HG03095 (cell line): ENCODE results near the gene PSPN.

Experiments
- ATAC-seq: cut with Tn5 transposase; IDR thresholded peaks from one replicate; pipeline ENCODE4 v1.9.1; 2021; ENCODE audit warnings: moderate library complexity; ENCODE audit not compliant: unreplicated experiment

The PSPN gene

GRCh38 chr19:6375411-6376010 lies at the start of gene PSPN:
PSPN (minus strand) TSS chr19:6375933; CDS start chr19:6375849, 84 bp downstream.
- no peak for ATAC-seq

GRCh38 chr19:6424939-6425731 lies 49.4 kb upstream of the PSPN start:
- peak; percentile 75 for ATAC-seq

GRCh38 chr19:6424195-6424938 lies 48.6 kb upstream of the PSPN start, which contains the start of gene KHSRP:
KHSRP (minus strand) TSS chr19:6424811; CDS start chr19:6424701, 110 bp downstream.
- no peak for ATAC-seq

GRCh38 chr19:6423499-6424194 lies 47.9 kb upstream of the PSPN start:
- no peak for ATAC-seq

GRCh38 chr19:6421075-6422014 lies 45.6 kb upstream of the PSPN start:
- ATAC-seq: no peak

GRCh38 chr19:6418562-6418932 lies 42.8 kb upstream of the PSPN start:
- ATAC-seq: no peak

- no peak for ATAC-seq
Measured at GRCh38 chr19:6417713-6418561, 42.2 kb upstream of the PSPN start.

GRCh38 chr19:6416658-6417405 lies 41.1 kb upstream of the PSPN start:
- no peak for ATAC-seq

GRCh38 chr19:6415591-6416190 lies 40.0 kb upstream of the PSPN start:
- no peak for ATAC-seq

GRCh38 chr19:6414793-6415590 lies 39.3 kb upstream of the PSPN start:
- no peak for ATAC-seq

GRCh38 chr19:6413721-6414643 lies 38.2 kb upstream of the PSPN start:
- ATAC-seq: no peak

- ATAC-seq: no peak
Measured at GRCh38 chr19:6413291-6413690, 37.6 kb upstream of the PSPN start.

GRCh38 chr19:6412447-6413091 lies 36.8 kb upstream of the PSPN start:
- ATAC-seq: no peak

- ATAC-seq: no peak
Measured at GRCh38 chr19:6412061-6412446, 36.3 kb upstream of the PSPN start.

- no peak for ATAC-seq
Measured at GRCh38 chr19:6409346-6409745, 33.6 kb upstream of the PSPN start.

GRCh38 chr19:6406401-6406800 lies 30.7 kb upstream of the PSPN start:
- ATAC-seq: no peak
